ENCODE data around the gene MID1.

The MID1 gene

DNA sequence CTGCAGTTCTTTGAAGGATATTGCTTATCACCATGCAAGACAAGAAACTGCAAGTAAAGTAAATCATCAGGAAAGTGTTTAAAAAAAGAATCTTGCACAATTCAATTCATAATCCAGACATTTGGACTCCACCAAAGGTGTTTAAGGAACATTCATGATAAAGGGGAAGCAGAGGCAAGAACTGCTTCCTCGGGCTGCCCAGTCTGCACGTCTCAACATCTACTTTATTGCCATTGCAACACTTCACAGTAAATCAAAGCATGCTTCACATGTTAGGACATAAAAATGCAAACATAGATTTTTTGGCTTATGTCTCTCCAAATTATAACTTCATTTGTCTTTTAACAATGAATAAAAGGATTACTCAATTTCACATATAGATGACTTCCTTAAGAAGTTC is 42.5 kb downstream of the MID1 start:
- DNase-seq (ENCODE audit: low read depth in 2 of 2): no peak

DNA sequence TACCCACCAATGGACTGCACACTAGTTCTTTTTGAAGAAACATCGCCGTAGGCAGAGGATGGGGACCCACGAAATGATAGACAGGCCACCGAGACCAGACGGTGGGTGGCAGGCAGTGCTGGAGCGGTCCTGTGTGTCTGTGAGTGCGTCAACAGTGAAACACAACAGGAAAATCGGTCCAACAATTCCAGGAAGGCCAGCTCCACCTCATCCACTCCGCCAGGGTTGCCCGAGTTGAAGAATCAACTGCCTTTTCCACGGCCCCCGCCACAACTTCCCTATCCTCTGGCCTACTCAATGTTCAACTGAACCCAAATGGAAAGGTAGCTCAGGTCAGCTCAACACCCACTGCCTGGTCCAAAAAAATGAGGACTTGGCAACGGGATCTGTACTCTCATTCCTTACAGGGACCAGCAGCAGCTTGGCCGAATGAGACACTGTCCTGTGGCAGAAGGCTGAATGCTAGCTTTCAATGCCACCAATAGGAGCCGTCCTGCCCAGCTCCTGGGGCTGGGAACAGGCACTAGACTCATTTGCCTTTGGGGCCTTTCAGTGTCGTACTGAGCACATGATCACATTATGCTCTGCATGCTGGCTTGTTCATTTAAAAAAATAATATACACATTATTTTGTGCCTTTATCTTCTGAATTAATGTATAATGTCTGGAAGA is 43.5 kb downstream of the MID1 start:
- DNase-seq (ENCODE audit: low read depth in 2 of 2): no peak

DNA sequence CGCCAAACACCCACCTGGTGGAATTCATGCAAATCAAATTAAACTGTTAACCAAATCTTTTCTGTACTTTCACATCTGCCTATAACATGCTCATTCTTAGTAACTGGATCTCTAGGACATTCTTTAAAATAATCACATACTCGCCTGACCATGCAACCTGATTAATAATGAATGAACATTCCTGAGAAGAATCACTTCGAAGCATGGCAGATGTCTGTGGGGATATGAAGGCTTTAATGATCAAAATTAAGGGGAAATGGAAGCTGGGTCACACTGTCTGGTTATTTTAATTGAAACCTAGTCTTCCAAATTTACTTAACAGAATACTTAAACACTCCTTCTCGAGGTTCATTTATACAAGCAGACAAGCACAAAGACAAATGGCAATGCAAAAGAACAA is 44.2 kb downstream of the MID1 start:
- DNase-seq (ENCODE audit: low read depth in 2 of 2): no peak

DNA sequence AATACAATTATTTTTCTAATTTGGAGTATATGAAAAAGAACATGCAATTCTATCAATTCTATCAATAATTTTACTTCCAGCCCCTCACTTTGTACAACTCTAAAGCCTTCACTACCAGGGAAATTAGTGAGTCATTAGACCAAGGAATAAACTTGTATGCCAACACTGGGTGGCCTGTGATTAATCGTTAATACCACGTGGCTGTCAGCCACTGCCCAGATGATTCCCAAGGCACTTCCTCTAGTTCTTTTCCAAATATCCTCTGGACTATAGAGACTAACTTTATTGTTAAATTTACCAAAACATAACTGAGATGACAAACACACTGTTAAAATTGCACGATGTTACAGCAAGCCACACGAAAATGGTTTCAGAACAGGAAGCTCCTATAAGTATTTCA is 45.7 kb downstream of the MID1 start:
- no peak for DNase-seq (ENCODE audit: low read depth in 2 of 2)

DNA sequence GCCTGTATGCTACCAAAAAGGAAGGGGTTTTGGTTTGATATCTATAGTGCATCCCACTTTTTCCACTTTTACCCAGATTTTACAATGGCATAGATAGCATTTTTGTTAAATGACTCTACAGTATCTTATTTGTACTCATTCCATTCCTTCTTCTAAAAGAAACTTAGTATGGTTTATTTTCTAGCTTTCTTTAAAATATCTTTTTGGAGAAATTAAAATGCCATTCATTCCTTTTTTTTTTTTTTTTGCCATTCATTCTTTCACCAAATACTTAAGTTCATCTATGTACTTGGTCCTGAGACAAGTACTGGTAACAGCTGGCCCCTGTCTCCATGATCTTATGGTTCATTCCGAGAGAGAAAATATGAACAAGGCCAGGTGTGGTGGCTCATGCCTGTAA is 49.1 kb downstream of the MID1 start:
- DNase-seq (ENCODE audit: low read depth in 2 of 2): no peak

DNA sequence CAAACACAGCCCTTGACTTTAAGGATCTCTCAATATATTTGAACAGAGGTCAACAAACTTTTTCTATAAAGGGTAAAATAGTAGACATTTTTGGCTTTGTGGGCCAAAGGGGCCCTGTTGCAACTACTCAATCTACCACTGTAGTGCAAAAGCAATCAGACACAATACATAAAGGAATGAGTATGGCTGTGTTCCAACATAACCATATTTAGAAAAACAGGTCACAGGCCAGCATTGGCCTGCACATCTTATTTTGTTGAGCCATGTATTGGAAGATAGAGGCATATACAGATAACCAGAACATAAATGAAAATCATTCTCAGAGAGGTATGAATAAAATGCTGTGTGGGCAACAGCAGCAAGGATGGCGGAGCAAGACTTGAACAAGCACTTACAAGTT is 49.8 kb downstream of the MID1 start:
- no peak for DNase-seq (ENCODE audit: low read depth in 2 of 2)

DNA sequence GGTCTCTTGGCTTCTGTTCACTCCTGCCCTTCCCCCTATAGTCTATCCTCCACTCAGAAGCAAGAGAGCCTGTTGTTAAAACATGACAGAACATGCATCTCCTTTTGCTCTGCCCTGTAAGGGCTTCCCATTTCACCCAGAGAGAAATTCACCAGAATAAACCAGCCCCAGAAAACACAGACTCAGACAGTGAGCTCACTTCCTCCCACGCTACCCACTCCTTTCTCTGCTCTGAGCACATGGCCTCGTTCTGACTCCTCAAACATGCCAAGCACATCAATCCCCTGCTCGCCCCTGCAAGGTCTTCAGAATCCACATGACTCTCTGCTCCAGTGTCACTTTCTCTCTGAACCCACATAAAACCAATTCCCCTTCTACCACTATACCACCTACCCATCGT is 50.4 kb downstream of the MID1 start:
- DNase-seq (ENCODE audit: low read depth in 2 of 2): no peak

DNA sequence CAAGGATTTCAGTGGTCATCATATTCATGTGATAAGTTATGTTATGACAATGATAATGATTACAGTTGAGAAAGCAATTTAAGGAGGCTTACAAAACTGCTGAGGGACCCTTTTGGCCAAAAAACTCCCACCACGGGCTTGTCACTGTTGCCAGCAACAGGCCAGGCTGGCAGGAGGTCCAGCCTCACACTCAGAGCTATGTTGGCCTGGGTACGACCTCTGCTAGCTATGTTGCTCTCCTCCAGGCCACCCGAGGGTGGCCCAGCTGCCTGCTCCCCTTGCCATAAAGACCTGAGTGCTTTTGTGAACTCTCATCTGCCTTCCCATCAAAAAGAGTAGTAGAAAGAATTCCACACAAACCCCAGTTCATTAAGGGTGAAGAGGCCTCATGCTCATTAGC is 52.0 kb downstream of the MID1 start:
- no peak for DNase-seq (ENCODE audit: low read depth in 2 of 2)

DNA sequence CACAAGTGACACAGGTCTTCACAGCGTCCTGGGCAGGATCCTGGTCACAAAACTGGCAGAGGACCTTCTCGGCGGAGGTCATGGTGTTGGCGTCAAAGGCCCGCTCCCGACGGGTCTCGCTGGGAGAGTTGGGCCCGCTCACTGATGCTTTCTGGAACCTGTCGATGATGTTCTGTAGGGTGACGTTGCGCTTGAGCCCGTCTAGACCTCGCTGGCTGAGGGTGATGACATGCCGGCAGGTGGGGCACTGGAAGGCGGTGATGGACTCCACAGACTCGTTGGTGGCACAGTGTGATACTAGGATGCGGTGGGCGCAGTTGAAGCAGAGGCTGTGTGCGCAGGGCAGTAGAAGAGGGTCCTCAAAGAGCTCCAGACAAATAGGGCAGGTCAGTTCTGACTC is 53.2 kb downstream of the MID1 start:
- no peak for DNase-seq (ENCODE audit: low read depth in 2 of 2)

DNA sequence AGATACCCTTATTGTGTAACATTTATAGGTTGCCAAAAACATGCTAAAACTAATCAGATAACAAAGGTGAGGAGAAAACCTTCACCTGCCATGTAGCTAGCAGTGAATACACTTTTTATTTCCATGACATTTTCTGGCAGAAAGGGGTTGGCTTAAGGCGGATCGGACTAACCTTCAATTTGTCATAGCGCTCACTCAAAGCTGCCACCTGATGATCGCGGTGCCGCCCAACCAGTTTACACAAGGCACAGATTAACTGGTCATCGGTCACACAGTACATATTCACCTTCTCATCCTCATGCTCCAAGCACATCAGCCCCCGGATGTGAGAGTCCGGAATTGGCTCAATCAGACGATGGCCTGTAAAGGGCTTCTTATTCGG is 53.7 kb downstream of the MID1 start:
- no peak for DNase-seq (ENCODE audit: low read depth in 2 of 2)

DNA sequence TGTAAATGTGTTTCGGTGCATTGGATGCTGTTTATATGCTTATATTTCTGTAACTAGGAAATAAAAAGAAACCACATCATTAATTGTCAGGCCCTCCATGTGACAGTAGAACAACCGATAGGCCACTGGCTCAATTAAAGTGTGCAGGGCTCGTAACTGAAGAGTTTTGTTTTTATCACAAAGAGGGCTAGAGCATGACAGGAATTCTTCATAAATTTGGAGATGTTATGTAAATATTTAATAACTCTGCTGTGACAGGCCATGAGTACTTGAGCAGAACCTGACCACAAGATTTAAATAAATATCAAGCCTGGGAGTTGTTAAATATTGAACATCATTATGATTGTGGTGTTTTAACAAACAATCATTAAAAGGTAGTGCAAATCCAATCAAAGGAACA is 55.9 kb downstream of the MID1 start:
- no peak for DNase-seq (ENCODE audit: low read depth in 2 of 2)

DNA sequence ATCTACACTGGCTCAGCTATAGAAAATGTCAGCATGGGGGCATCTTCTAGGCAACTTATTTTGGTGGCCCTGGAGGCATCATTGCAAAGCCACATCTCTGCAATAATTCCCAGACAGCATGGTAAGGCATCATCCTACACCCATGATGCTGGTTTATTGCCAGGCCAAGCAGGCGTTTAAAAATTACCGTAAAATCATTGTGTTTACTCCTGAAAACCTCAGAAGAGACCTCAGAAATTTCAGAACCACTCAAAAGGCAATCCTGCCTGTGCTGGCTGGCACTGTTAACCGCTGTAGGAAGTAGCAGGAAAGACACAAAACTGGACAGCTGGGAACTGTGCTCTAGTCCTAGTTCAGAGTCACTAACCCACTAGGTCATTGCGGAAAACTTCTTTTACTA is 63.2 kb downstream of the MID1 start:
- no peak for DNase-seq (ENCODE audit: low read depth in 2 of 2)

DNA sequence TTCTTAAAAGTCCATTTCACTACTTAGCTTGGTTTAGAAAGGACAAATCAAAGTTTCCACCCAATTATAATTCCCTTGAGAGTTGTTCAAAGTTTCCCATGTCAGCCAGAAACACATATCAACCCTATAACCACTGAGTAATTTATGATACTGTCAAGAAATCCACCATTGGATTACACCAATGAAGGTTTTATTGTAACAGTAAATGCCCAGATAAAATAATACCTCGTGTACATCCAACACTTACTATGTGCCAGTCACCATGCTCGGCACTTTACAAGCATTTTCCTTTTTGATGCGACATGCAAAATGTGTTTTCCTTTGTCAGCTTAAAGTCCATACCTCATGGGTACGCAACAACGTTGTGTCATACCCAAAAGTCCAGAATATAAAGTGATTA is 64.0 kb downstream of the MID1 start:
- no peak for DNase-seq (ENCODE audit: low read depth in 2 of 2)

DNA sequence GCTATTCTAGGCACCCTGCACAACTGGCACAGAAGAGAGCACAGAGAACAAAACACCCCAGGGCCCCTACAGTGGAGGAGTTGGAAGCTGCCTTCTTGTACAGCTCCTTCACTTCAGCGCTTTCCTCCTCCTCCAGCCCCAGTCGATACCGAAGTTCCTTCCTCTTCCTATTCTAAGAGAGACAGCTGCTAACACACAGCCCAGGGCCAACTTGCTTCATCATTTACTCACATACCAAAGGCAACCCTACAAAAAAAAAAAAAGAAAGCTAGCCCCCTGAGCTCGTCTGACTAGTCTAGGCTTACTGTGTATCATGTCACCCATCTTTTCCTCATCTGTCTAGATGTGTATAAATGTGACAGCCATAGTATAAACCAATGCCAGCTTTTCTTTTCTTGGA is 64.5 kb downstream of the MID1 start:
- no peak for DNase-seq (ENCODE audit: low read depth in 2 of 2)

DNA sequence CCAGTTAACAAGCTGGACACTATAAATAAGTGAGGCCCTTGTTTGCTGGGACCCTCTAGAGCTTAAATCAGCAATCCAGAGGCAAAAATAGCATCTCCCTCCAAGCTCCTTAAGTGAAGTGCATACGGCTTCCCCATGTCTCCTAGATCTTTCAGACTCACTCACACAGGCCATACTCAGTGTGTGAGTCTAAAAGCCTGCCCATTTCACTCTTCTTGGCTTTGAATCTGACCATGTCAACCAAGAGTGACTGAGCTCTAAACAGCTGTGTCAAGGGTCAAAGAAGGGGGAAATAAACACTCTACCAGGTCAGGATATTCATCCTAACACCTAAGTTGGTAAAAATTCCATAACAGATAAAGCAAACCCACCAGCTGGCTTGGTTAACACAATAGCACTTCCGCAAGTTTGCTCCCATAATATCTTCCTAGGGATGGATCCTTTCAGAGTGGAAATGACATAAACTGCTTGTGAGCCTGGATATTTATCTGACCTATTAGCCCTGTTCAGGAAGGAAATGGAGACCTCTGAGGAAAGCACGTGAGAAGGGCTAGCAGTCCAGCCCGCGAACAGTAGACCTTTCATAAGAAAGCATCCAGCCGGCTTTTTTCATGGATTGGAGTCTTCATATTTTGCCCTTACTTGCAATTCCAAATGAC is 65.6 kb downstream of the MID1 start:
- no peak for DNase-seq (ENCODE audit: low read depth in 2 of 2)

DNA sequence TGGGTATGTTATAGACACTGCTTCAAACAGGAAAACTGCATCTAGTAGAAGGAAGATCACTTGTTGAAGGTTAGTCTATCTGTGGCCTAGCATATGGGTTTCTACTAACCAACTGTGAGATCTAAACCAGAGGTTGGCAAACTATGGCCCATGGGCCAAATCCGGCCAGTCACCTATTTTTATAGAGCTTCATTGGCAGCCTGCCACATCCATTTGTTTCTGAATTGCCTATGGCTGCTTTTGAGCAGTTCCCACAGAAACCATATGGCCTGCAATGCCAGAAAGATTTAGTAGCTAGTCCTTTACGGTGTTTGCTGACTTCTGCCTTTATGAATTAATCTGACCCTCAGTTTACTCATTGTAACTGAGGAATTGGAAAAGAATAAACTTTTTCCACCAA is 71.1 kb downstream of the MID1 start:
- DNase-seq (ENCODE audit: low read depth in 2 of 2): no peak

DNA sequence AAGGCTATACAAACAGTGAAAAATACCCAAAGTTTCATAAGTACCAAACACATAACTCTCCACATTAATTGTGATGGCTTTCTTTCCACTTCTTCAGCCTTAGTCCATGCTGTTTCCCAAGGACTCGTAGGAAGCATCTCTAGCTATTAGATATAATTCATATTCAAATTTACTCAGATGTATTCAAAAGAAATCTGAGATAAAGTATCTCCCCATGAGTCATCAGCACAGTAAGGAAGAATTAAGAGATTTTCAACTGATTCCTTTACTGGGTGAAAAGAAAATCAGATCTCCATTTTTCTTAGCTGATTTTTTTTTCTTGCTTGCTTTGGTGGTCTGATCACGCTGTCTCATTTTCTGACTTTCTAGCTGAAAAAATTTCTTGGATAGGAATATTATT is 71.7 kb downstream of the MID1 start:
- DNase-seq (ENCODE audit: low read depth in 2 of 2): no peak

DNA sequence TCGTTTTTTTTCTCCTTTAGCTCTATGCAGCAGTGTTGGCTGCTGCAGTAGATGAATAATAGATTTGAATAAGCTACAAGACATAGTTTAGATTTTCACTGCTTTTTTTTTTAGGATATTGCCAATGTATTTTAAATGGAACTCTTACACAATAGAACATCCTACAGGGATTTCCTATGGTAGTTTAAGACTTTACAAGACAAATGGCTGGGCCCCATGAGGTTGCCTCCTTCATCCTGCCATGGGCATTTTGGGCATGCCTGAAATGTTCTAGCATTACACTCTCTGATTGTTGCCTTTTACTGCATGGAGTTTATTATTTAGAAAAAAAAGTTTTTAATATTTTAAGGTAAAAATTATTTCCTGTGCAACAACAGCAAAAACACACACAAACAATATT is 74.5 kb downstream of the MID1 start:
- DNase-seq (ENCODE audit: low read depth in 2 of 2): no peak

DNA sequence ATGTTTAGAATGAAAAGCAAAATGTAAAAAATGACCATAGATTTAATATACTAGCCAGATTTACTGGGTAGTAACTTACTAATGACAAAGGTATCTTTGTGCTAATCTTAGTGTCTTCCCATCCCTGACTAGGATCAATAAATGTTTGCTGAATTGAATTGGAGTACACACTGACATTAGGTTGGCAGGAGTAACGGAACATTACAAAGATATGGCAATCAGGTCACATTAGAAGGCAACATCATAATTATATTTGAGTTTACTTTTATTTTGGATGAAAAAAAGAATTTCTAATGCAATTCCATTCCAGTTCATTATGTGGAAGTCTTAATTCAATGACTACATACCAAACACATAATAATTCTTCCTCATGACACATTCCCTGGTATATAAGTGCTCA is 77.8 kb downstream of the MID1 start:
- no peak for DNase-seq (ENCODE audit: low read depth in 2 of 2)

DNA sequence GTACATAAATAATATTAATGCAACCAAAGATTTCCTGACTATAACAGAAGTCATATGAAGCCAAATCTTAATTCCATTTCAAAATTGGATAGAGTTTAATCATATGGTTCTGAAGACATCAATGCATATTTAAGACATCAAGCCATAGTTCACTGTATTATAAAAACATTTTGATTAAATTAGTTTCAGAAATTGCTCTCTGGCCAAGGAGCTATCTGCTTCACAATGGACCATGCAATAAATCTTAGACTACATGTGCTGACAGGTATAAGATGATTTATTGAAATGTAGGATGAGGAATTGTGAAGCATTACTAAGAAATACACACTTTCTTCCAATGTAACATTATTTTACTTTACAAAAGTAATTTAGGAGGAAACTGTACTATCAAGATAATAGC is 81.6 kb downstream of the MID1 start:
- no peak for DNase-seq (ENCODE audit: low read depth in 2 of 2)

DNA sequence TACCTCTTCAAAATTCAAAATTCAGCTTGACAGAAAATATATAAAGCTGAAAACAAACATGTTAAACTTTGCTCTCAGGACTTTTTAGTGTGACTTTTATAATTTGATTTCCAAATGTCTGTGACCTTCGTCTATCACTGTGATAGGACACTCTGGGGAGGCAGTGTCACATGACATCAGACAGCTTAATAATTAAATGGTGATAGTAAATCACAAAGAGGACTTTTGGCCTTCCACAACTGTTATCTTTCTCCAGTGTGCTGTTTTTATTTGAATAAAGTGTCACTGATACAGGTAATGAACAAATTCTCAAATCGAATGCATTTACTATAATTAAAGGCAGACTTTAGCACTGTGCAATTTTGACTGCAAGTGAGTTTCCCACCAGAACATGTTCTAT is 83.1 kb downstream of the MID1 start:
- no peak for DNase-seq (ENCODE audit: low read depth in 2 of 2)

DNA sequence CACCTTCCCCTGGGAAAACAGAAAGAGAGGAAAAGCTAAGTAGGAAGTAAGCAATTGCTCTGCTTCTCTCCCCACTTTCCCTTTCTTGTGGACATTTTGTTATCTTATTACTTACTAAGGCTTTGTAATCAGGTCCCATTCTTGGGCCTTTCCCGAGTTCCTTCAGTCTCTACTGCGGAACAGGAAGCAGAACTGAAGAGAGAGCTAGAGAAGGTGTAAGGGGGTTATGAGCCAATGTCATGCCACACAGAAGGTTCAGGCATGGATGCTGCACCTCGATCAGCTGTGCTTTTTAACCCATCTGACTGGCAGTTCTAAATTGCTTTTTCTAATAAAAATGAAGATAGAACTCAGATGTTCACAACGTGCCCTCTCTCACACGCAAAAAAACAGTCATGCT is 83.6 kb downstream of the MID1 start:
- no peak for DNase-seq (ENCODE audit: low read depth in 2 of 2)

DNA sequence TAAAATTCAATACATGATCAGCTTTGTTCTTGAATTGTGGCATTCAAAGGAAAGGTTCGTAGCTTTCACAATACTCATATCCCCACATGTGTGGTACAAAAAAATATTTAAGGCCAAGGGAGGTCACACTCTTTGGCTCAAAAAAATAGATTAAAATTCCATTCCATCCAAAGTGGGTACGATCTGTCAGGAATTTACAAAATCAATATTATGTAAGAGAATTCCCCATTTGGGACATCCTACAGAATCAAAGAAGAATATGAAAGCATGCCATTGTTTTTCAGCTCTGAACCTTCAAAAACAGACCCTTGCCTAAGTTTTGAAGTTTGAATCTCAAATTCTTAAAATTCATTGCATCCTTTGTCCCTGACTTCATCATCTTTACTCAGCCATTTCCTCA is 85.8 kb downstream of the MID1 start:
- no peak for DNase-seq (ENCODE audit: low read depth in 2 of 2)

DNA sequence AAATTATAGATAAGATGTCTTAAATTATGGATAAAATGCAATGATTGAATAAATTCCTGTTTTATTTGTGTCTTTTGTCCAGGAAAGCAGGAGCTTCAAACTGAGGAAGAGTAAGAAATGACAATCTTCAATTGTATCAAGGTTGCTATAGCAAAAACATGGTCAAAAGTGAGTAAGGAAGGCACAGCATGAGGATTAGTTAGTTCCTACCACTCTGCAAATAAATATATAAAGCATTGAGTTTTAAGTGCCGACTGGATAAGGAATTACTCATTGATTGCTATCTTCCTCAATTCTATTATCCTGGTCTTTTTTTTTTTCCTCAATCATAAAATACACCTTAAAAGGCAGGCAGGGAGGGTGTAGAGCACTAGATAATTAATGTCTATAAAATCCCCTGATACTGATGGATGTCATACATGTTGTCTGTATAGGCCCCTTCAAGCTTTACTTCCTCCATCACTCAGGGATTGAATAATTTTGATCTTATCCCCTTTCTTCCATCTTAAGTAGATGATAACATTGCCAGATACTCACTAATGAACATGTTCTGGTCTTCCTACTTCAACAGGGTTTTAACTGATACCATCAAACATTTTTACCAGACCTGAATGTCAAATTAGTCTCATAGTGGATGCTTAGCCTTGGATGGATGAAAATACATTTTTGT is 86.6 kb downstream of the MID1 start:
- DNase-seq (ENCODE audit: low read depth in 2 of 2): no peak

Measured in stimulated activated CD4-positive, alpha-beta T cell treated with anti-CD3 and anti-CD28 coated beads, Interleukin-4, amount 100 ng/mL, for 48 hours (primary cell).